Mucosa of descending colon (tissue), 3 donors: ENCODE measurements around the gene OR5H15. TPM values are rescaled to one million over a fixed set of nuclear protein-coding genes. Genes with fewer than 3 reads are reported as not detected.
"Not testable (repeated sequence)": the region's sequence is repeated elsewhere in the genome, so short reads cannot be mapped to it uniquely, and the experiment has no call there.

Experiments used
- ATAC-seq: fragments of 200-7000 bp; cut with Tn5 transposase; one replicate; pipeline ENCODE4 v1.9.1; 2020; ENCODE audit warnings: mild to moderate bottlenecking, moderate library complexity
- DNase-seq, 3 donors: peaks; one replicate each; pipeline ENCODE4 v3.0.0-alpha.2; 2020
- H3K36me3 ChIP-seq: fragments of 200-600 bp; one replicate; pipeline ENCODE4 v1.8.0; 2021; ENCODE audit warnings: low read depth, mild to moderate bottlenecking
- H3K4me1 ChIP-seq: fragments of 200-600 bp; one replicate; pipeline ENCODE4 v1.8.0; 2021; ENCODE audit warnings: low read depth, mild to moderate bottlenecking
- H3K4me3 ChIP-seq: fragments of 200-600 bp; one replicate; pipeline ENCODE4 v1.8.0; 2021; ENCODE audit warnings: mild to moderate bottlenecking
- H3K9me3 ChIP-seq: fragments of 200-600 bp; one replicate; pipeline ENCODE4 v1.8.0; 2021; ENCODE audit warnings: mild to moderate bottlenecking
- CTCF ChIP-seq: fragments of 200-600 bp; IDR thresholded peaks from one replicate; pipeline ENCODE4 v1.8.0; 2022; ENCODE audit warnings: antibody characterized with exemption, mild to moderate bottlenecking
- intact Hi-C, 2 donors: fragments of 100-400 bp; cut with DNase I in 1 of 2; cut with micrococcal nuclease in 1 of 2; formaldehyde crosslinking; loops; one replicate each; pipeline versions ENCODE4 v1.11.0 to v1.11.1; 2022; cut with DNase I, micrococcal nuclease
- total RNA-seq, 3 donors: library from RNA; stranded (reverse); fragmentation: NEBNext Ultra II Directional in 2 of 3; extraction: Animal tissue kit (Norgen Biotek cat#: 25700) in 2 of 3; gene quantifications; one replicate each; pipeline versions ENCODE4 v1.2.1 to v1.2.4, GENCODE V29; 2021 to 2023
- donor health status: DM: no; HTN: no; CAD: no; lungs with moderate emphysema.
- donor health status: DM: no; HTN: no; CAD: no.
- donor health status: DM: no; HTN: yes; CAD: no.

Gene OR5H15
- total RNA-seq, 3 donors from 2014 or later, result not detected

DNA sequence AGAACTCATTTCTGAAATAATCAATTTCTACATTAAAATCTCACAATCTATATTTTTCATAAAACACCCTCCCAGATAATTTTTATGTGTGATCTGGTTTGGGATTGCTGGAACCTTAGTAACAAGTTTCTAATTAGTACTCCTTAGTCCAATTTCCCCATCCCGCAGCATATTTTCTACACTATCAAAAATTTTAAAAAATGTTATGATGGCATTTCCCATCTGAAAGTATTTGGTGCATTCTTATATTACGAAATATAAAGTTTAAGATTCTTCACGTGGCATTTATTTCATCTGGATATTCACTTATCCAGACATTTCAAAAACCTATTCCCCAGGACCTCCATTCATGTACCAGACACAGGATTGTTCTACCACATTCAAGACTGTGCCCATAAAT lies 17.7 kb upstream of the OR5H15 start:
- no peak for TF ChIP-seq CTCF
- Histone ChIP-seq H3K36me3 (no peaks in the 10 kb centered on the region), H3K4me1 (no peaks in the 10 kb centered on the region), H3K9me3 (no peaks in the 10 kb centered on the region), H3K4me3 (no peak overlapping the region)
- ATAC-seq, result no peak
- no peak for DNase-seq
- intact Hi-C loops, result no loop called here

- DNase-seq, H3K4me3 ChIP-seq, intact Hi-C loops, H3K9me3 ChIP-seq, H3K4me1 ChIP-seq, H3K36me3 ChIP-seq, ATAC-seq: not testable (repeated sequence)
Observed at GRCh38 chr3:98149456-98149855, 17.0 kb upstream of the OR5H15 start.

DNA sequence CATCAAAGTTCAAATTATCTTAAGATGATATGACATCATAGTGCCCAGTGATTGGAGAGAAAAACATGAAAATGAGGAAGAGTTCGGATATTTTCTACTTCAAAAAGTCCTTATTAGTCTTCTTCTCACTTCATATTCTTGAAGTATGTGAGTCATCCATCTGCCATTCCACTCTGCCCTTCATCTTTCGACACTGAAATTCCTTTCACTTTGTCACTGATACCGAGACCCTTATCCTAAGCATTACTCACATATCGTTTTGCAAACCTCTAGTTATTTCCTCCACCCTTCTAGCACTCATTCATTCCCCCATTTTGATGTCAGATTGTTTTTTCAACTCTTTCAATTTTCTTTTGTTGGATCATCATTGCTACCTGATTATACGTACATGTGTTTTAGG lies 15.3 kb upstream of the OR5H15 start:
- TF ChIP-seq CTCF, result no peak
- no peaks in the 10 kb centered on the region for H3K9me3 ChIP-seq
- no peaks in the 10 kb centered on the region for H3K4me1 ChIP-seq
- intact Hi-C loops, result no loop called here
- no peak for DNase-seq
- H3K36me3 ChIP-seq, result no peaks in the 10 kb centered on the region
- H3K4me3 ChIP-seq, result no peak overlapping the region
- no peak for ATAC-seq

DNA sequence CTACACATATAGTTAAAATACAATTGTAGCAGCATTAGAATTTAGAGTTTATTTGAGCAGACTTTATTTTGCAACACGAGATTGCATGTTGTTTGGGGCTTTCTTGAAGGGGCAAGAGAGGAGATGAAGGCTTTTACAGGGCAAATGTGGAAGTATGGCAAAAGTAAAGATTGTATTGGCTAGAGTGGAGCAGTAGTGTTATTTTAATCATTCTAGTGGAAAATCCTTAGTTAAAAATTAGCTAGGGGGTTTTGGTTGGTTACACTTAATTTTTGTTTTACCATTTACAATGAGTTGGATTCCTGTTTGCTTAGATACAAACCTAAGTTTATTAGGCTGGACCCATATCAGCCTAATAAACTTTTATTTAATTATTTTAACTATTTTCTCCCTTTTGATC lies 4.6 kb downstream of the OR5H15 start:
- DNase-seq (no peak), ATAC-seq (no peak)
- Histone ChIP-seq H3K36me3 (no peaks in the 10 kb centered on the region), H3K9me3 (peaks cover 5% of the 10 kb centered on the region), H3K4me1 (no peaks in the 10 kb centered on the region), H3K4me3 (no peak overlapping the region)
- intact Hi-C loops, result no loop called here
- no peak for TF ChIP-seq CTCF

GRCh38 chr3:98172621-98173020 lies 6.1 kb downstream of the OR5H15 start:
- DNase-seq (no peak), ATAC-seq (no peak)

DNA sequence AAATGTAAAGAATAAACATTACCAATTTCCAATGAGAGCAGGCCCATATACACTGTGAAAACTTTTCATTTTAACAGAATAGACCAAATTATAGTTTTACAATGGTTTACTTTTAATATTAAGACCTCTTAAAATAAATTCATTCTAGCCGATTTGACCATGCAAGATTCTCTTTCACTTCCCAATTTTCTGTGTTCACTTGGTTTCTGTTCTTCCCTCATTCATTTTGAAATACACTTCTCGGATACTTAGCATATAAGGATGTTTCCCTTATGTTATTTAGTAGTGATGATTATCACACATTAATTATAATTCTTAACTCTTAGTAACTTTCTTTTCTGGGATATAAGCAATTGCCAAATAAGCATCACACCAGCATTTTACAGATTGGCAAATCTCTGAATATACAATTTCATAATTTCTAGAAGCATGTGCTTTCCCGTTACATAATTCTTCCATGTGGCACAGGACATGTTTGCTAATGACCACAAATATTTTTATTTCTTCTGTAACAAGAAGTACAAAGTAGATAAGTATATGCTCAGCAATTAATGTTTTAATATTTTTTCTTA lies 13.9 kb downstream of the OR5H15 start:
- no peak overlapping the region for H3K4me3 ChIP-seq
- no peaks in the 10 kb centered on the region for H3K4me1 ChIP-seq
- no peaks in the 10 kb centered on the region for H3K36me3 ChIP-seq
- ATAC-seq (no peak), DNase-seq (no peak)
- TF ChIP-seq CTCF, result no peak
- intact Hi-C loops, result no loop called here
- no peaks in the 10 kb centered on the region for H3K9me3 ChIP-seq

More at GRCh38 chr3:98172621-98173020, 6.1 kb downstream of the OR5H15 start:
- intact Hi-C loops, result no loop called here
- Histone ChIP-seq H3K9me3 (peaks cover 5% of the 10 kb centered on the region), H3K36me3 (no peaks in the 10 kb centered on the region), H3K4me1 (no peaks in the 10 kb centered on the region), H3K4me3 (no peak overlapping the region)
- TF ChIP-seq CTCF, result no peak
